Measurements from ENCODE around the gene C17orf100. TPM values are rescaled to one million over a fixed set of nuclear protein-coding genes. Genes with fewer than 3 reads are reported as not detected.

The C17orf100 gene
- total RNA-seq = under 1 TPM; 0.56 to 0.79 (median 0.63) TPM

GRCh38 chr17:6651354-6651918 lies at the start of gene C17orf100, which contains the start of gene MED31:
Gene C17orf100 (plus strand): TSS chr17:6651762. CDS start chr17:6651914, 152 bp downstream.
Gene MED31 (minus strand): TSS chr17:6651605. CDS start chr17:6651528, 77 bp downstream.
- TF ChIP-seq, protein P1, sequence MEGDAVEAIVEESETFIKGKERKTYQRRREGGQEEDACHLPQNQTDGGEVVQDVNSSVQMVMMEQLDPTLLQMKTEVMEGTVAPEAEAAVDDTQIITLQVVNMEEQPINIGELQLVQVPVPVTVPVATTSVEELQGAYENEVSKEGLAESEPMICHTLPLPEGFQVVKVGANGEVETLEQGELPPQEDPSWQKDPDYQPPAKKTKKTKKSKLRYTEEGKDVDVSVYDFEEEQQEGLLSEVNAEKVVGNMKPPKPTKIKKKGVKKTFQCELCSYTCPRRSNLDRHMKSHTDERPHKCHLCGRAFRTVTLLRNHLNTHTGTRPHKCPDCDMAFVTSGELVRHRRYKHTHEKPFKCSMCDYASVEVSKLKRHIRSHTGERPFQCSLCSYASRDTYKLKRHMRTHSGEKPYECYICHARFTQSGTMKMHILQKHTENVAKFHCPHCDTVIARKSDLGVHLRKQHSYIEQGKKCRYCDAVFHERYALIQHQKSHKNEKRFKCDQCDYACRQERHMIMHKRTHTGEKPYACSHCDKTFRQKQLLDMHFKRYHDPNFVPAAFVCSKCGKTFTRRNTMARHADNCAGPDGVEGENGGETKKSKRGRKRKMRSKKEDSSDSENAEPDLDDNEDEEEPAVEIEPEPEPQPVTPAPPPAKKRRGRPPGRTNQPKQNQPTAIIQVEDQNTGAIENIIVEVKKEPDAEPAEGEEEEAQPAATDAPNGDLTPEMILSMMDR (IDR thresholded peaks at IDR 0.05) = no peak
- DNase-seq (ENCODE audit: low spot score) (peak; percentile 86), ATAC-seq (ENCODE audit: low FRiP score) (peak; percentile 98)

DNA sequence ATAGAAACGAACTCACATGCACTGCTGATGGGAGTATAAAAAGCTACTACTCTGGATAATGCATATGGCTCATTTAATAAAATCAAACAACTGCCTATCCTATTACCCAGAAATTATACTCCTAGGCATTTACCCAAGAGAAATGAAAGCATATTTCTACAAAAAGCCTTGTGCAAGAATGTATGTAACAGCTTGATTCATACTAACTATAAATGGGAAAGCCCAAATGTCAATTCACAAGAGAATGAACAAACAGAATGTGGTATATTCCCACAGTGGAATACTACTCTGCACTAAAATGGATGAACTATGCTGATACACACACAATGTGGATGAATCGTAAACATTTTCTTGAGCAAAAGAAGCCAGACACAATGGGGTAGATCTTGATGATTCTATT lies 49.4 kb upstream of the C17orf100 start:
- DNase-seq (ENCODE audit: low spot score) (no peak), ATAC-seq (ENCODE audit: low FRiP score) (no peak)
- TF ChIP-seq, protein P1 (IDR thresholded peaks at IDR 0.05) = no peak

GRCh38 chr17:6603744-6604325 lies 47.7 kb upstream of the C17orf100 start:
- ATAC-seq (ENCODE audit: low FRiP score) (no peak), DNase-seq (ENCODE audit: low spot score) (no peak)
- TF ChIP-seq, protein P1 (IDR thresholded peaks at IDR 0.05) = no peak

- TF ChIP-seq, protein P1 (IDR thresholded peaks at IDR 0.05) = no peak
- DNase-seq (ENCODE audit: low spot score) = no peak
These were observed 46.4 kb upstream of the C17orf100 start for GRCh38 chr17:6605142-6605541.

DNA sequence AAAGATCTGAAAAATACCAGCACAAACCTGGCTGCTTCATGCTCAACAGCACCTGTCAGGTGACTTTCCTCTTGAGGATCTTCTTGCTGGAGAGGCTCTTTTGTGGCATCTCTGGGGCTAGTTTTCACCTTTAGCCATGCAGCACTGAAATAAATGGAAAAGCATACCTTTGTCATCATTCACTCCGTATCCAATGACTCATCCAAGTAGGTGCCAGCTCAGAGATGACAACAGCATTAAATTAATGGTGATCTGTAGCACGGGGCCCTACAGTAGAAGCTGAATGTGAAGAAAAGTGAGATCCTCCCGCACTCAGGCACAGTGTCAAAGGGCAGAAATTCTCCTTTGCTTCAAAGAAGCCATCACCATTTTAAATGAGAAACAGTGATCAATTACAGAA lies 43.2 kb upstream of the C17orf100 start:
- ATAC-seq (ENCODE audit: low FRiP score) (no peak), DNase-seq (ENCODE audit: low spot score) (no peak)
- TF ChIP-seq, protein P1 (IDR thresholded peaks at IDR 0.05) = no peak

More at GRCh38 chr17:6605142-6605541, 46.4 kb upstream of the C17orf100 start:
- ATAC-seq (ENCODE audit: low FRiP score) = no peak

GRCh38 chr17:6610011-6610410 lies 41.6 kb upstream of the C17orf100 start:
- ATAC-seq (ENCODE audit: low FRiP score) (no peak), DNase-seq (ENCODE audit: low spot score) (no peak)
- TF ChIP-seq, protein P1 (IDR thresholded peaks at IDR 0.05) = no peak

GRCh38 chr17:6611231-6611630 lies 40.3 kb upstream of the C17orf100 start:
- TF ChIP-seq, protein P1 (IDR thresholded peaks at IDR 0.05) = no peak
- DNase-seq (ENCODE audit: low spot score) (no peak), ATAC-seq (ENCODE audit: low FRiP score) (no peak)

Measured in omental fat pad (tissue), 4 donors.